Stimulated activated CD8-positive, alpha-beta memory T cell treated with anti-CD3 and anti-CD28 coated beads, Interleukin-12 subunit alpha, Interleukin-12 subunit beta, amount 100 ng/mL, for 24 hours (primary cell): ENCODE results near the gene FREY1.

Experiments
- DNase-seq: peaks from one replicate; pipeline ENCODE4 v3.0.0-alpha.2; 2020; ENCODE audit errors: extremely low read depth

The FREY1 gene

GRCh38 chr11:45906965-45907611 is at the start of gene FREY1:
Gene FREY1 (minus strand): TSS chr11:45907271. CDS start chr11:45907245, 26 bp downstream.
- no peak for DNase-seq

DNA sequence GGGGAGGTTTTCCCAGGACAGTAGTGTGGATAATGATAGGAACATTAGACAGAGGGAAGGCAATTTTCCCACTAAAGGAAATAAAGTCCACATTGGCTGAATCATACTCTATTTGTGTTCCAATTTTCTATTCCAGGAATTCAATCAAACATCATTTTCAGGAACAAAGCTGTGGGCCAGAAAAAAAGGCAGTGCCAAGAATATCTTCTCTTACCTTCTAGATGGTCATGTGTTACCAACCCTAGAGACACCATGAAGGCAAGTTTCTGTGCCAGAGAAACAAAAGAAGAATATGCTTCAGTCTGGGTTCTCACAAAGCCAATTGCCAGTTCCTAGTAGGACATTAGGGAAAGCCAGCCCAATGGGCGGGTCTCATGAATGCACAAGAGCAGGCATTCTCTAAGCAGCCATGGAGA is 42.9 kb upstream of the FREY1 start:
- no peak for DNase-seq

DNA sequence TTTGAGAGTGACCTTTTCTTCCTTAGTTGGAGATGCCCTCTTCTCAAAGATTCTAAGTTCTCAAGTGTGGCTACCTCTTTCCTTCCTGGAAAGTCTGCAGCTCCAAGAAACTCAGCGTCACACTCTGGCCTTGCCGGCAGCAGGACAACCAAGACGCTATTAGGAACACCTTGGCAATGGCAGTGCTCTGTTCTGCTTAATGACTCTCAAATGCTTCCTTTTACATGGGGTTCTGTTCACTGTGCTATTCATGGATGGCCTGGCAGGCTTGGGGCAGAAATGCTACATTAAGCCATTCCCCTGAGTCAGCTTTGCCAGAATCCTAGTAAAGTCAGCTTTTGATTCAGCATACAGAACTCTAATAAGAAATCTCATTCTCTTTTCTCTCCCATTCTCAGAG is 41.3 kb upstream of the FREY1 start:
- DNase-seq = no peak

- DNase-seq = no peak
Observed at GRCh38 chr11:45947885-45948284, 40.8 kb upstream of the FREY1 start.

- DNase-seq = no peak
Observed at GRCh38 chr11:45945397-45945999, 38.4 kb upstream of the FREY1 start.

DNA sequence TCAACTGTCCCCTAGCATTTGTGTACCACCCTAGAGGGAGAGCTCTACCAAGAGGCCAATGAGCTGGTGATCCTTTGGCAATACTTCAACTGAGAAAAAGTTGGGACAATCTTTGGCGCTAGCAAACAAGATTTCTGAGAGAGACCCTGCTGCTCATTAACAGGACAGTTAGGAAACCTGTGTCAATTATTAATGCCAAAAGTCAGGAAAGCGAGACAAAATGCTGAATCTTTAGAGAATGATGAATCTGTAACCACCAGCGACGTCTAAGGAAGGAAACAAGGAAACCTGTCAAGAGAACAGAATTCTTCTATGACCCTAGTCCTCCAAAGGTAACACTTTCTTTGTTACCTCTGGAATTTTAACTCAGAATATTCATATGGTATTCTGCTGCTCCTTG is 35.3 kb upstream of the FREY1 start:
- DNase-seq = no peak

DNA sequence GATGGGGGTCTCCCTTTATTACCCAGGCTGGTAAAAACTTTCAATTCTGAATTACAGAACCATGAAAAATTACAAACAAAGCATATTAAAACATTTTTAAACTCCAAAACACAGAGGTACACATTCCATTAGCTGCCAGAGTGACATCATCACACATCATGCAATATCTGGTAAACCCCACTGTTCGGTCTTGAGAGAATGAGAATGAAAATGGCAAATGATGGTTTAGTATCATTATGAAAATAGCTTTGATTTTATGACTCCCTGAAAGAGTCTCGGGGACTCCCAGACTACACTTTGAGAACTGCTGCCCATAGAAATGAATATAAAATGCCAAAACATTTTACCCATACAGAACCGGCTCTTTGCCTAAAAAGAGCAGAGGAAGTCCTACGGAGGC is 34.2 kb upstream of the FREY1 start:
- DNase-seq = no peak

DNA sequence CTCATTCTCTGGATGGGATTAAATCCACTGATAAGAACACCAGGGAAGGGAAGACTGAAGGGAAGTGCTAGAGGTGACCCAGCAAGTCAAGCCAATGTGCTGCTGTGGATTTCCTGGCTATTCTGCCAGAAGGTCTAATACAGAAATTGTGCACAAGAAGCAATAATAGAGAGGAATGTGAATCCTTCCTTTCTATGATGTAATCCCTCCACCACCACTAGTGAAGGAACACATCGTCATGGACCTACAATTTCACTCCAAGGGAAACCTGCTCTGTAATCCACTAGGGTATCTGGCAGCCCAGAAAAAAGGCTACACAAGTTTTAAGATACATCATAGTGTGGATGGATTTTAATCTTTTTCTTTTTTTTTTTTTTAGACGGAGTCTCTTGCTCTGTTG is 32.8 kb upstream of the FREY1 start:
- DNase-seq = no peak

- no peak for DNase-seq
Observed at GRCh38 chr11:45937916-45938315, 30.8 kb upstream of the FREY1 start.

- DNase-seq = no peak
Observed at GRCh38 chr11:45936511-45937054, 29.5 kb upstream of the FREY1 start.

- no peak for DNase-seq
Observed at GRCh38 chr11:45935349-45936064, 28.4 kb upstream of the FREY1 start.

- DNase-seq = no peak
Observed at GRCh38 chr11:45934580-45935318, 27.7 kb upstream of the FREY1 start.

- no peak for DNase-seq
Observed at GRCh38 chr11:45933846-45934579, 26.9 kb upstream of the FREY1 start.

- DNase-seq = no peak
Observed at GRCh38 chr11:45933131-45933831, 26.2 kb upstream of the FREY1 start.

GRCh38 chr11:45932217-45932616 is 25.1 kb upstream of the FREY1 start:
- no peak for DNase-seq

DNA sequence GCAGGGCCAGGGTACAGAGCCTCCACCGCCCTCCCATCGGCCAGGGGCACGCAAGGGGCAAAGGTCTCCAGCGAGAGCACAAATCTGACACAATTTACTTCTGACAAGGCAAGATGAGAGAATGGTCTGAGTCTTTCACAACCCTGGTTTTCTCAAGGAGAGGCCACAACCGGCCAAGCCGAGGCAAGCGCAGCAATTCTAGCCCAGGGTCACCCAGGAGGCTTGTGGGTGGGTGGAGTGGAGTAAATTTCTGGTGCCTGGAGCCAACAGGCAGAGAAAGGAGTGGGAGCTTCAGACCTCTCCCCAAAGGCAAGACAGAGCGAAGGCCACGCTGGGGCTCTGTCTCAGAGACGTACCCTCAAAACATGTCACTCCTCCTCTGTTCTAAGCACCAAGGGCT is 24.7 kb upstream of the FREY1 start:
- no peak for DNase-seq

DNA sequence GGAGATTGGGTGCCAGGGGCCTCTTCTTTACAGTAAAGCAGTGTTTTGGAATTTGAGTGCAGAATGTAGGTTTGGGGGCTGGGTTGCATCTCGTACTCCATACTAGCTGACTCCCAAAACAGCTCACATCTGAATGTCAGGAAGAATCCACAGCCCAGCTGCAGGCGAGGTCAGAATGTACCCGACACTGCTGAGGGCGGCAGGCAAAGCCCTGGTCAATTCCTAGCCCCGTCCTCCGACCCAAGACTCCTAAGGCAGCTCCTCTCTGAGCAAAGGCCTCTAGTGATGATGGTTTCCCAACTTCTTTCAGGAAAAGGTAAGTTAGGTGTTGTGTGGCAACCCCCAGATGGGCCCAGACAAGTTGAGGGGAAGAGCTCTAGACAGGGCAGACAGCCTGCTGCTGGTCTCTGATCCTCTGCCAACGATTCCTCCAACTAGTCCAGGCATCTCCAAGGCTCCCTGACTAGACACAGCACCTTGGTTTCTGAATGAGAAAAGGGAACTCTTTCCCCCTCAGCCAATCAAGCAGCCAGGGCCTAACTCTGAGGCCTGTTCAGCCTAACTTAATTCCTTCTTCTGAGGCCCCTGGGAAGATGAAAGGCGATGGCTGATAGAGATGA is 24.0 kb upstream of the FREY1 start:
- DNase-seq = no peak

GRCh38 chr11:45930031-45930794 is 23.1 kb upstream of the FREY1 start:
- DNase-seq = no peak

- DNase-seq = no peak
Observed at GRCh38 chr11:45929486-45930030, 22.5 kb upstream of the FREY1 start.
